Spleen (tissue), 7 donors: Measurements from ENCODE around the gene PPM1H.
"Not testable (repeated sequence)": the region's sequence is repeated elsewhere in the genome, so short reads cannot be mapped to it uniquely, and the experiment has no call there.

Source experiments
- POLR2A ChIP-seq, 3 donors: fragments of 450-650 bp; IDR thresholded peaks; one replicate each; pipeline ENCODE4 v1.5.1; 2017; ENCODE audit warnings: antibody characterized with exemption in 3 of 3, mild to moderate bottlenecking in 1 of 3
- POLR2AphosphoS5 ChIP-seq, 3 donors: sonication (generic); formaldehyde crosslinking; IDR thresholded peaks; one replicate each; pipeline ENCODE4 v1.5.1; 2017; ENCODE audit warnings: antibody characterized with exemption in 3 of 3
- TF ChIP-seq, protein P1 (sequence below), 11 experiments: fragments of 200-600 bp in 7 of 11; fragments of 450-650 bp in 4 of 11; sonication (generic) in 4 of 11; IDR thresholded peaks in 8 of 11; conservative IDR thresholded peaks in 3 of 11; 1 replicate in 7 of 11; 2 replicates in 4 of 11; pipeline versions ENCODE4 v1.4.0 to v1.8.0; 2016 to 2021; ENCODE audit warnings: antibody characterized with exemption in 11 of 11, inconsistent platforms in 4 of 11, mild to moderate bottlenecking in 1 of 11
- donor health status: DM: no; HTN: no; CAD: no; lungs with moderate emphysema.
- donor health status: DM: no; HTN: no; CAD: no.
- donor health status: DM: no; HTN: no; CAD: no.

DNA sequence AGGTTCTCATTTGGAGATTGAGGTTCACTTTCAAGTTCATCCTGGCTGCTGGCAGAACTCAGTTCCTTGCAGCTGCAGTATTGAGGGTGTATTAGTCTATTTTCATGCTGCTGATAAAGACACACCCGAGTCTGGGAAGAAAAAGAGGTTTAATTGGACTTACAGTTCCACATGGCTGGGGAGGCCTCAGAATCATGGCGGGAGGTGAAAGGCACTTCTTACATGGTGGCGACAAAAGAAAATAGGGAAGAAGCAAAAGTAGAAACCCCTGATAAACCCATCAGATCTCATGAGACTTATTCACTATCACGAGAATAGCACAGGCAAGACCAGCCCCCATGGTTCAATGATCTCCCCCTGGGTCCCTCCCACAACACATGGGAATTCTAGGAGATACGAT is 50.1 kb downstream of the PPM1H start:
- TF ChIP-seq, protein P1, sequence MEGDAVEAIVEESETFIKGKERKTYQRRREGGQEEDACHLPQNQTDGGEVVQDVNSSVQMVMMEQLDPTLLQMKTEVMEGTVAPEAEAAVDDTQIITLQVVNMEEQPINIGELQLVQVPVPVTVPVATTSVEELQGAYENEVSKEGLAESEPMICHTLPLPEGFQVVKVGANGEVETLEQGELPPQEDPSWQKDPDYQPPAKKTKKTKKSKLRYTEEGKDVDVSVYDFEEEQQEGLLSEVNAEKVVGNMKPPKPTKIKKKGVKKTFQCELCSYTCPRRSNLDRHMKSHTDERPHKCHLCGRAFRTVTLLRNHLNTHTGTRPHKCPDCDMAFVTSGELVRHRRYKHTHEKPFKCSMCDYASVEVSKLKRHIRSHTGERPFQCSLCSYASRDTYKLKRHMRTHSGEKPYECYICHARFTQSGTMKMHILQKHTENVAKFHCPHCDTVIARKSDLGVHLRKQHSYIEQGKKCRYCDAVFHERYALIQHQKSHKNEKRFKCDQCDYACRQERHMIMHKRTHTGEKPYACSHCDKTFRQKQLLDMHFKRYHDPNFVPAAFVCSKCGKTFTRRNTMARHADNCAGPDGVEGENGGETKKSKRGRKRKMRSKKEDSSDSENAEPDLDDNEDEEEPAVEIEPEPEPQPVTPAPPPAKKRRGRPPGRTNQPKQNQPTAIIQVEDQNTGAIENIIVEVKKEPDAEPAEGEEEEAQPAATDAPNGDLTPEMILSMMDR (IDR thresholded peaks at IDR 0.05 in 8 of 11, conservative IDR thresholded peaks at IDR 0.05 in 3 of 11) = not testable (repeated sequence)
- not testable (repeated sequence) for TF ChIP-seq POLR2A, POLR2AphosphoS5 (IDR thresholded peaks at IDR 0.05)
